GM18508 (cell line): ENCODE data around the gene SPRING1.
"Not testable (repeated sequence)": the region's sequence is repeated elsewhere in the genome, so short reads cannot be mapped to it uniquely, and the experiment has no call there.

ENCODE experiments used
- ATAC-seq: cut with Tn5 transposase; IDR thresholded peaks from one replicate; pipeline ENCODE4 v1.9.1; 2021; ENCODE audit warnings: moderate number of reproducible peaks; ENCODE audit not compliant: insufficient read depth, unreplicated experiment

Gene SPRING1

GRCh38 chr12:116744766-116745165 is 6.9 kb upstream of the SPRING1 start:
- no peak for ATAC-seq

GRCh38 chr12:116742787-116743186 is 4.9 kb upstream of the SPRING1 start:
- not testable (repeated sequence) for ATAC-seq

GRCh38 chr12:116739381-116739887 is 1.6 kb upstream of the SPRING1 start:
- ATAC-seq = no peak

- ATAC-seq = no peak
Measured at GRCh38 chr12:116736962-116737773, 701 bp downstream of the SPRING1 start.

- ATAC-seq = no peak
Measured at GRCh38 chr12:116735951-116736599, 1.8 kb downstream of the SPRING1 start.

- no peak for ATAC-seq
Measured at GRCh38 chr12:116735084-116735483, 2.8 kb downstream of the SPRING1 start.

- ATAC-seq = no peak
Measured at GRCh38 chr12:116734156-116734768, 3.6 kb downstream of the SPRING1 start.

- no peak for ATAC-seq
Measured at GRCh38 chr12:116731801-116732200, 6.1 kb downstream of the SPRING1 start.

- ATAC-seq = no peak
Measured at GRCh38 chr12:116727891-116728290, 10.0 kb downstream of the SPRING1 start.

- no peak for ATAC-seq
Measured at GRCh38 chr12:116727261-116727660, 10.6 kb downstream of the SPRING1 start.

- no peak for ATAC-seq
Measured at GRCh38 chr12:116726694-116727093, 11.2 kb downstream of the SPRING1 start.

- ATAC-seq = no peak
Measured at GRCh38 chr12:116722245-116722644, 15.6 kb downstream of the SPRING1 start.

- no peak for ATAC-seq
Measured at GRCh38 chr12:116719731-116720528, 17.9 kb downstream of the SPRING1 start.

- no peak for ATAC-seq
Measured at GRCh38 chr12:116718655-116719454, 19.0 kb downstream of the SPRING1 start.

GRCh38 chr12:116717466-116718437 is 20.1 kb downstream of the SPRING1 start:
- ATAC-seq = no peak

GRCh38 chr12:116714175-116714574 is 23.7 kb downstream of the SPRING1 start:
- no peak for ATAC-seq

GRCh38 chr12:116713527-116713926 is 24.3 kb downstream of the SPRING1 start:
- no peak for ATAC-seq
